ENCODE data around the gene CNOT8. TPM values are rescaled to one million over a fixed set of nuclear protein-coding genes. Genes with fewer than 3 reads are reported as not detected.

CNOT8 gene
- total and polyA plus RNA-seq, 9 of the 15 experiments (the other 6 are each of a cell fraction or from before 2014, with no cell fraction given) = 15.2 to 68.9 (median 52.1) TPM

DNA sequence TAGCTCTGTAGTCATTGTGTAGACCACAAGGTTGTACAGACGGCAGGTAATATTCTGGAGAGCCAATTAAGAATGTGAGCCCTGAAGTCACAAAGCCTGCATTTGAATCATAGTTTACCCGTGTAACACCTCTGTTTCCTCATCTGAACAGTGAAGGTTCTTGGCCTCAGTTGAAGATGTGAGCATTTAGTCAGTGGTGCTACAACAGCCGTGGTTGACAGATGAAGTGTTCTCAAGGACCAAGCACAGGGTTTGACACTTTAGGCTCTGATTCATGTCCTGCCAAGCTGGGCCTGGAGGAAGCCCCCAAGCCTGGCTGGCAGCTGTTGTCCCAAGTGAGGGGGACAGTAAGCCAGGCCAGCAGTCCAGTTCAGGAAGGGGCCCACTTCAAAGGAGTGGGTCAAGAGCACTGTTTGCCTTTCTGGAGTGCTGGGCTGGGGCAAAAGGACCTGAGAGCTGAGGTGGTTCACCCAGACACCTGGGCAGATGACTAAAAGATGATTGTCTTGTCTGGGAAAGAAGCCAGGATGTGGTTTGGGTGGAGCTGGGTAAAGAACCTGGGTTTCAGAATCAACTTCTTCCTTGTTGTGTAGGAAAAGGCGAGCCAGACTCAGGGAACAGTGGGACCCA is 28.7 kb upstream of the CNOT8 start (continued):
- TF ChIP-seq, protein P1, sequence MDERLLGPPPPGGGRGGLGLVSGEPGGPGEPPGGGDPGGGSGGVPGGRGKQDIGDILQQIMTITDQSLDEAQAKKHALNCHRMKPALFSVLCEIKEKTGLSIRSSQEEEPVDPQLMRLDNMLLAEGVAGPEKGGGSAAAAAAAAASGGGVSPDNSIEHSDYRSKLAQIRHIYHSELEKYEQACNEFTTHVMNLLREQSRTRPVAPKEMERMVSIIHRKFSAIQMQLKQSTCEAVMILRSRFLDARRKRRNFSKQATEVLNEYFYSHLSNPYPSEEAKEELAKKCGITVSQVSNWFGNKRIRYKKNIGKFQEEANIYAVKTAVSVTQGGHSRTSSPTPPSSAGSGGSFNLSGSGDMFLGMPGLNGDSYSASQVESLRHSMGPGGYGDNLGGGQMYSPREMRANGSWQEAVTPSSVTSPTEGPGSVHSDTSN (CRISPR knock-in tag; IDR thresholded peaks at IDR 0.05; ENCODE audit: low read depth) = no peak
- TF ChIP-seq, protein P1 (tag; conservative IDR thresholded peaks at IDR 0.05; ENCODE audit: low read depth) = no peak
- TF ChIP-seq SREBF2 (CRISPR knock-in tag; IDR thresholded peaks at IDR 0.05) (no peak), CBX8 (IDR thresholded peaks at IDR 0.05; ENCODE audit: borderline replicate concordance, extremely low read depth, low read depth, low read length, poor library complexity, severe bottlenecking) (no peak), RBM39 (optimal IDR thresholded peaks at IDR 0.05; ENCODE audit: low read depth, low read length) (no peak), SRSF7 (optimal IDR thresholded peaks at IDR 0.05; ENCODE audit: low read depth, low read length) (no peak), ZNF311 (CRISPR knock-in tag; IDR thresholded peaks at IDR 0.05) (no peak), ZNF41 (CRISPR knock-in tag; conservative IDR thresholded peaks at IDR 0.05) (no peak)
